ENCODE results near the gene RAPGEF1. TPM values are rescaled to one million over a fixed set of nuclear protein-coding genes. Genes with fewer than 3 reads are reported as not detected.
"Not testable (repeated sequence)": the region's sequence is repeated elsewhere in the genome, so short reads cannot be mapped to it uniquely, and the experiment has no call there.

Gene RAPGEF1
- total RNA-seq, 2 donors from 2014 or later: 45.8 to 105 TPM

DNA sequence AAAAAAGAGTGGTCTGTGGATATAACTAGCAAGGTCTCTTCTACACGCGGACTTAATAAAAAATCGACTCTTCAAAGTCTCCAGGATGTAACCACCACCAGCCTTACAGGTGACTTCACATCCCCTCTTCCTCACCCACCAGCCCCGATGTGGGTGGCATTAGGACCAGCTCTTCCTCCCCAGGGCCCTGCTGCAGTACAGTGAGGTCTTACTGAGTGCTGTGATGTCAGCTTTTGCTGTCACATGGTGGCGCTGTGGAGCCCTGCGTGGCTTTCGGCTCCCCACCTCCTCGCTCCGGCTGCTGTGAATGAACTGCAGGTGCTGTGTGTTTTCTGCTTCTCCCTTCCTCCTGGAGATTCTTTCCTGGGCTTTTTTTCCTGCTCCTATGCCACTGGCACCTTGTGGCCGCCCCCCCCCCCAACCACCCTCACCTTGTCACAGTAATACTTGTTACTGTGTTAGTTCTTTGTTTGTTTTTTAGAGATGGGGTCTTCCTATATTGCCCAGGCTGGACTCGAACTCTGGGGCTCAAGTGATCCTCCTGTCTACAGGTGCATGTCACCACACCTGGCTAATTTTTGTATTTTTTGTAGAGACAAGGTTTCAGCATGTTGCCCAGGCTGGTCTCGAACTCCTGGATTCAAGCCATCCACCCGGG is 15.8 kb upstream of the RAPGEF1 start:
- ATAC-seq (peak; percentile 93 to 99), DNase-seq (ENCODE audit: low spot score in 2 of 2) (peak; percentile 77 to 87)
- no peaks in the 10 kb centered on the region for H3K9me3 Mint-ChIP-seq
- no peak overlapping the region for H3K27ac Mint-ChIP-seq
- no peaks in the 10 kb centered on the region for H3K36me3 Mint-ChIP-seq

DNA sequence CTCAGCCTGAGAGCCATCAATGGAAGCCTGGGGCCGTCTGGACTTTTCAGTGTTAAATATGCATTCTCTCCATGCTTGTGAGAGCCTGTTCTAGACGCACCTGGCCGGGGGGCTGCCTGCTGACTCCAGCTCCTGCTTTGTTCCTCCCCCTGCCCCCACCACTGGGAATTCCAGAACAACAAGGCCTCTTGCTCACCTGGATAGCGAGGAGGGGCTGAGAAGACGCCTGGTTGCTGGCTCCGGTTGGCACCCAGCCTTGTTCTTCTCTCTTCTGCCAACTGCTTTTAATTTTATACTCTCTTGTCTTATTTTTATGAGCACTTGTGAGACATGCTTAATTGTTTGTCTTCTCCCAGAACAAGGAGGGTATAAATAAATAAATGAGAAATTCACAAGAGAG is 15.0 kb upstream of the RAPGEF1 start:
- ATAC-seq (no peak), DNase-seq (ENCODE audit: low spot score in 2 of 2) (no peak)
- no peak overlapping the region for H3K27ac Mint-ChIP-seq
- H3K9me3 Mint-ChIP-seq: no peaks in the 10 kb centered on the region
- H3K36me3 Mint-ChIP-seq: no peaks in the 10 kb centered on the region

DNA sequence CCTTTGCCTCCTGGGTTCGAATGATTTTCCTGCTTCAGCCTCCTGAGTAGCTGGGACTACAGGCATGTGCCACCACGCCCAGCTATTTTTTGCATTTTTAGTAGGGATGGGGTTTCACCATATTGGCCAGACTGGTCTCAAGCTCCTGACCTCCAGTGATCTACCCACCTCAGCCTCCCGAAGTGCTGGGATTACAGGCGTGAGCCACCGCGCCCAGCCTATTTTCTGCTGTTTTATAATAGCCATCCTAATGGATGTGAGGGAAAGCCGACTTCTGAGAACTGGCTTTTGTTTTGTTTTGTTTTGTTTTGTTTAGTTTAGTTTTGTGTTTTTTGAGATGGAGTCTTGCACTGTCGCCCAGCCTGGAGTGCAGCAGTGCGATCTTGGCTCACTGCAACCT is 13.9 kb upstream of the RAPGEF1 start:
- not testable (repeated sequence) for H3K9me3 Mint-ChIP-seq; ATAC-seq; H3K36me3 Mint-ChIP-seq; H3K27ac Mint-ChIP-seq; DNase-seq (ENCODE audit: low spot score in 2 of 2)

DNA sequence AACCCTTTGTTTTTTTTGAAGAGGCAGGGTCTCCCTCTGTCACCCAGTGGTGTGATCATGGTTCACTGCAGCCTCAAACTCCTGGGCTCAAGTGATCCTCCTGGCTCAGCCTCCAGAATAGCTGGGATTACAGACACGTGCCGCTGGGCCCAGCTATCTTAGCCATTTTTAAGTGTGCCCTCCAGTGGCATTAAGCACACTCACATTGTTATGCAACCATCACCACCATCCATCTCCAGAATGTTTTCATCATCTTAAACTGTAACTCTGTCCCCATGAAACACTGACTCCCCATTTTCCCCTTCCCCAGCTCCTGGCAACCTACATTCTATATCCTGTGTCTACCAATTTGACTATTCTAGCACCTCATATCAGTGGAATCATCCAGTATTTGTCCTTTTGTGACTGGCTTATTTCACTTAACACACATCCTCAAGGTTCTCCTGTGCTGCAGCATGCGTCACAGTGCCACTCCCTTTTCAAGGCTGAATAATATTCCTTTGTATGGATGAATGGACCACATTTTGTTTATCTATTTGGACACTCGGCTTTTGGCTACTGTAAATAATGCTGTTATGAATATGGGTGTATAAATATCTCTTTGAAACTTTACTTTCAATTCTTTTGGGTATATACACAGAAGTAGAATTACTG is 12.5 kb upstream of the RAPGEF1 start:
- DNase-seq (ENCODE audit: low spot score in 2 of 2) (no peak), ATAC-seq (no peak)
- no peaks in the 10 kb centered on the region for H3K36me3 Mint-ChIP-seq
- no peaks in the 10 kb centered on the region for H3K9me3 Mint-ChIP-seq
- no peak overlapping the region for H3K27ac Mint-ChIP-seq

DNA sequence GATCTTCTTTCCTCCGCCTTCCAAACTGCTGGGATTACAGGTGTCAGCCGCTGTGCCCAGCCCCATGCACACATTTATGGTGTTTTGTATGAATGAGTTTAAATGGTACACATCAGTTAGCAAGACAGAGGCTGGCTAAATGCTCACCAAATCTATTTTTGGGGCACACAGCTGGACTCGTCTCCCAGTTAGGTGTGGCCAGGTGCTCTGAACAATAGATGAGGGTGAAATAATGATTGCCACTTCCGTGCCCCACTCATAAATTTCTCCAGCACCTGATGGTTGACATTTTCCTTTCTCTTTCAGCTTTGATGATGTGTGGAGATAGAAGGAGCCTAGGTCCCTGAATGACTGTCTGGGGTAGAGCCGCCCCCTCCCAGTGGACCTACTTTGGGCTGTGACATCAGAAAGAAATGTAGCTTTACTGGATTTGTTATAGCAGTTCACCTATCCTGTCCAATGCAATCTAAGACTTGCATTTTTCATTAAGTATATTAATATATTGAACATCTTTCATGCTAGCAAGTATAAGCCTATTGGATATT is 8.6 kb upstream of the RAPGEF1 start:
- H3K9me3 Mint-ChIP-seq: no peaks in the 10 kb centered on the region
- DNase-seq (ENCODE audit: low spot score in 2 of 2) (no peak), ATAC-seq (peak; percentile 13 to 65)
- H3K27ac Mint-ChIP-seq: no peak overlapping the region
- H3K36me3 Mint-ChIP-seq: no peaks in the 10 kb centered on the region

DNA sequence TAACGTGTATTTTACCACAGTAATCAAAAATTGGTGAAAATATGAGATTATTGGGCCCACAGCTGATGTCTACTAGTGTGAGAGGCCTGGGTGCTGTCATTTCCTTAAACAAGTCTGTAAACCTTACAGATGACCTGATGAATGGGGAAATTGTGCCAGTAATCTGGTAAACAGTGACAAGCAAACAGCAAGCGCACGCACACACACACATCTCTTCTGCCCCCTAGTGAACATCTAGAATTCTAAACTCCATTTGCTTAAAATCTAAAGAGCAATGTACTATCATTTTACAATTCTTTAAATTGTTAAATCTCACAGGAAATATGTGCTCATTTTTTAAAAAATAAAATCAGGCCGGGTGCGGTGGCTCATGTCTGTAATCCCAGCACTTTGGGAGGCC is 7.5 kb upstream of the RAPGEF1 start:
- no peaks in the 10 kb centered on the region for H3K36me3 Mint-ChIP-seq
- ATAC-seq (peak in 1 of 2 donors; percentile 66), DNase-seq (ENCODE audit: low spot score in 2 of 2) (no peak)
- H3K9me3 Mint-ChIP-seq: no peaks in the 10 kb centered on the region
- no peak overlapping the region for H3K27ac Mint-ChIP-seq

DNA sequence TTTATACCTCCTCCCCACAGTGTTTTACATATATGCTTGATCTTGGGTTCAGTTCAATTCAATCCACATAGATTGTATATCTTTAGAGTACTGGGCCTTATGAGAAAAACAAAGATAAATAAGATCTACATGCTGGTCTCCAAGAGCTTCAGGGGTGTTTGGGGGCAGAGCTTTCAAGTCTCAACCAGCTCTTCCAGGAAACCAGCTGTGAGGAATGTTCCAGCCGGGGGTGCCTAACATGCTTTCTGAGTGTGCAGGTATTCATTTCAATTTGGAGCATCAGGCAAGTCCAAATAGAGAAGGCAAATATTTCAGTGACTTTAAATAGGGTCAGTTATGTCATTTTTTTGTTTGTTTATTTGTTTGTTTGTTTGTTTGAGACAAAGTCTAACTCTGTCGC is 5.7 kb upstream of the RAPGEF1 start:
- no peaks in the 10 kb centered on the region for H3K36me3 Mint-ChIP-seq
- ATAC-seq (no peak), DNase-seq (ENCODE audit: low spot score in 2 of 2) (no peak)
- H3K9me3 Mint-ChIP-seq: no peaks in the 10 kb centered on the region
- no peak overlapping the region for H3K27ac Mint-ChIP-seq

DNA sequence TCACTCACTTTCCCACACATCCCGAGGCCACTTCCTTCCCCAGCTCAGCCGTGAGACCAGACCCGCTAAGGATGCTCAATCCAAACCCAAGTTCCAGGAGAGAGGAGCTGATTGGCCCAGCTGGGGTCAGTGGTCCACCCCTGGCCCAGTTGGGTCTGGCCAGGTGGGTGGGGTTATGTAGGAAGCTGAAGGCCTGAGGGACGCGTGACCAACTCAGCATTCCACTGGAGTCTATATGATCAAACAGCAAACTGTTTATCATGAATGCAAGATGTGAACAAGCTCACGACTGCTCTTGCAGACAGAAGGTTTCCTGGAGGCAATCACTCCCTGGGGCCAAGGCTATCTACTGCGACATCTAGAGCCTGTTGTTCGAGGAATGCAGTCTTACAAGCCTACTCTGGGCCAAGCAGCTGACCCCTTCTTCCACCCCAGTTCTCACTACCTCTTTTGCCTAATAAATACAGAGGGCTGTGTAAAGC is 4.9 kb upstream of the RAPGEF1 start:
- DNase-seq (ENCODE audit: low spot score in 2 of 2) (no peak), ATAC-seq (no peak)
- peak overlapping the region in 1 of 2 donors; percentile 34 for H3K27ac Mint-ChIP-seq

DNA sequence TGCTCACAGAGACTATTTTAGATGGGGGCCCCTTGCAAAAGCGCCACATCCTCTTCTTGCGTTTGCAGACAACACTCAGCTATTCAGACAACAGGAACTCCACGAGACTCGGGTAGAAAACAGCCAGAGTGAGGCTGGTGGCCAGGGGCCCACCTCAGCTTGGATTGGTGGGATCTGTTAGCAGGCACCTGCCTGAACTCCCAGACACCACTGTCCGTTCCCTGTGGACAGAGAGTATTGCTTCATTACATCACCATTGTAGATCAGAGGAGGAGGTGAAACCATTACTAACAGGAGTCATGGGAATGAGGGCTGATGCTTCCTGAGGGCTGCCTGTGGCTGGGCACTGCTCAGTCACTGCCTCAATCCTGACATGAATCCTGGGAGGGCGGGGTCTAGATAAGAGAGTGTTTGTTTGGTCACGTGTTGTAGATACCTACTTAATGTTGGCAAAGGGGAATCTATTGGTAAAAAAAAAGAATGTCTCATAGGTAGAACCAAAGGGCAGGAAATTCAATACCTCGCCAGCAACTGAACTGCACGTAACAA is 4.4 kb upstream of the RAPGEF1 start:
- DNase-seq (ENCODE audit: low spot score in 2 of 2) (no peak), ATAC-seq (peak in 1 of 2 donors; percentile 50)

More for the DNA sequence above, 4.9 kb upstream of the RAPGEF1 start:
- Mint-ChIP-seq H3K9me3 (no peaks in the 10 kb centered on the region), H3K36me3 (no peaks in the 10 kb centered on the region)

DNA sequence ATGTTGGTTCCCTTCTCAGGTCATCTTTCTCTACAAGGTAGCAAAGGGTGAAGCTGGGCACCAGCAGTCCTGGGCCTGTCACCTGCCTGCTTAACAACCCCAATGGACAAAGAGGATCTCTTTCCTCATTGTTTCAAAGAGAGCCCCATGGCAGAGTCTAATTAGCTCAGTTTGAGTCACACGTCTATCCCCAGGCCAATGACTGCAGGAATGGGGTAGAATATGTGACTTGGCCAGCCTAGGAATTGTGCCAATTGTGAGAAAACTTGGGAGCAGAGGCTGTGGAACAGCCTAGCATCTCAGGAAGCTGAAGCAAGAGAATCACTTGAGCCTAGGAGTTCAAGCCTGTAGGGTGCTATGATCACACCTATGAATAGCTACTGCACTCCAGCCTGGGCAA is 3.6 kb upstream of the RAPGEF1 start:
- H3K36me3 Mint-ChIP-seq: peaks cover 6 to 7% of the 10 kb centered on the region in 2 donors
- DNase-seq (ENCODE audit: low spot score in 2 of 2) (no peak), ATAC-seq (no peak)
- no peak overlapping the region for H3K27ac Mint-ChIP-seq
- H3K9me3 Mint-ChIP-seq: no peaks in the 10 kb centered on the region

More for the DNA sequence above, 4.4 kb upstream of the RAPGEF1 start:
- Mint-ChIP-seq H3K27ac (peak overlapping the region; percentile 34 to 86), H3K36me3 (peaks cover 0 to under 1% of the 10 kb centered on the region in 2 donors), H3K9me3 (no peaks in the 10 kb centered on the region)

DNA sequence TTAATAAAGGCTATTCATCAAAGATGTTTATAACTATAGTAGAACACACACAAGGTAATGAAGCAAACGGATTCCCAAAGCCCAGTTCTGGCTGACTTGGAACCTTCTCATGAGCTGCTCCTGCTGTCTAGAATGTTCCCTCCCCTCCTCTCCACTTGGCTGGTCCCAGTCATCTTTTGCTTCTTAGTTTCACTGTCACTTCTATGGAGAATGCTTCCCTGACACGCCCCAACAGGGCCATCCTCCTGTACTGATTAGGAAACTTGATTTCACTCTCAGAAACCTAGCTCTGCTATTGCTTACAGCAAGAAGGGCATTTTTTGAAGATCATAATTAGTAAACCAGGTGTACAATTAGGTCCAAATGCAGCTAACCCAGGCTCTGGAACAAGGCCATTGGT is 3.2 kb upstream of the RAPGEF1 start:
- no peak for DNase-seq (ENCODE audit: low spot score in 2 of 2)
- ATAC-seq: no peak
- no peak overlapping the region for H3K27ac Mint-ChIP-seq
- H3K36me3 Mint-ChIP-seq: peaks cover 6 to 7% of the 10 kb centered on the region in 2 donors
- no peaks in the 10 kb centered on the region for H3K9me3 Mint-ChIP-seq

DNA sequence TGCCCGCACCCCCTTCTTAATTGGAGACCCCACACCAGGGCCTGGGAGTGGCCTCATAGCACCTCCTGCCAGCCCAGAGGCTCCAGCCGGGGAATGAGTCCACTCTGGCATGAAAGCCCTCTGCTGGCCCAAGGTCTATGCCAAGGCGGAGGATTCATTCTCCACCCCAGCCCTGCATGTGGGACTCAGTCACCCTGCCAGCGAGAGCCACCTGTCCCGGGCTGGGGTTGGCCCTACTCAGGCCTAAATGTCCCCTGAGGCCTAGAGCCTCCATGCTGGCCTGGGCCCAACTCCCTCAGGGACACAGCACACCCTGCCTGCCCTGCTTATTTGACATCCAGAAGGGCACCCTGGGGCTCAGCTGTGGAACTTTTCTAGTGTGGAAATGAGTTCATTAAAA is 1.0 kb upstream of the RAPGEF1 start:
- ATAC-seq: no peak
- DNase-seq (ENCODE audit: low spot score in 2 of 2): no peak
- Mint-ChIP-seq H3K36me3 (peaks cover 6 to 14% of the 10 kb centered on the region in 2 donors), H3K27ac (peak overlapping the region in 1 of 2 donors; percentile 67), H3K9me3 (no peaks in the 10 kb centered on the region)

DNA sequence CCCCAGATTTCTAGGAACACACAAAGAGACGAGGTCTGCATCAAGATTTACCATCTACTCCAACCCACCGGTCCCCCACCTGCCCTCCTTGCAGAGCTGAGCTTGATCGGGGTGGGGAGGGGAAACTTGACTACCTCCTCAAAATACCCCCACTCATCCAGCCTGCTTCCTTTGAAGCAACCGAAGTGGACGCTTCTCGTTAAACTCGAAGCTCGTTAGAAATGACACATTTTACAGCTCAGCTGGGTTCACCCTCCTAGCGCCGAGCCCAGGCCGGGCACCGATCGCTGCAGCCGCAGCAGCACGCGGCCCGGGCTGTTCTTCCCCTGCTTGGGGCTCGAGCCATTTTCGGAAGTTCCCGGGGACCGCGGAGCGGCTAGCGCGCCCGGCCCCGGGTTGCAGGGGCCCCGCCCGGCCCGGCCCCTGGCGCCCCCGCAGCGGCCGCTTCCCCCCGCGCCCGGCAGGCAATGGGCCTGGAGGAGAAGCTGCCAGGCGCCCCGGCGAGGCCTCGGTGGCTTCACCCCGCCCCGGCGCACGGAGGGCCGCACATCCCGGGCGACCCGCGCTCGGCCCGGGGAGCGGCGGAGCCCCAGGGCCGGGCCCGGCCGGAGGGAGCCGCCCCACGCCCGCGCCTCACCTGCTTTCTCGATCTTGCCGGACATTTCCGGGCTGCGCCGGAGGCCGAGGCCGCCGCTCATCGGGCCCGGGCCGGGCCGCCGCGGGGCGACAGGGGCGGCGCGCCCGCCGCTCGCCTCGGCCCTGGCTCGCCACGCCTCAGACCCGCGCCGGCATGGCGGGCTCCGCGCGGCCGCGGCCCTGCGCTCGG is 530 bp downstream of the RAPGEF1 start:
- DNase-seq (ENCODE audit: low spot score in 2 of 2) (peak in 1 of 2 donors; percentile 53), ATAC-seq (peak; percentile 52 to 55)
- H3K36me3 Mint-ChIP-seq: peaks cover 13 to 21% of the 10 kb centered on the region in 2 donors
- H3K9me3 Mint-ChIP-seq: no peaks in the 10 kb centered on the region
- peak overlapping the region; percentile 91 to 95 for H3K27ac Mint-ChIP-seq

DNA sequence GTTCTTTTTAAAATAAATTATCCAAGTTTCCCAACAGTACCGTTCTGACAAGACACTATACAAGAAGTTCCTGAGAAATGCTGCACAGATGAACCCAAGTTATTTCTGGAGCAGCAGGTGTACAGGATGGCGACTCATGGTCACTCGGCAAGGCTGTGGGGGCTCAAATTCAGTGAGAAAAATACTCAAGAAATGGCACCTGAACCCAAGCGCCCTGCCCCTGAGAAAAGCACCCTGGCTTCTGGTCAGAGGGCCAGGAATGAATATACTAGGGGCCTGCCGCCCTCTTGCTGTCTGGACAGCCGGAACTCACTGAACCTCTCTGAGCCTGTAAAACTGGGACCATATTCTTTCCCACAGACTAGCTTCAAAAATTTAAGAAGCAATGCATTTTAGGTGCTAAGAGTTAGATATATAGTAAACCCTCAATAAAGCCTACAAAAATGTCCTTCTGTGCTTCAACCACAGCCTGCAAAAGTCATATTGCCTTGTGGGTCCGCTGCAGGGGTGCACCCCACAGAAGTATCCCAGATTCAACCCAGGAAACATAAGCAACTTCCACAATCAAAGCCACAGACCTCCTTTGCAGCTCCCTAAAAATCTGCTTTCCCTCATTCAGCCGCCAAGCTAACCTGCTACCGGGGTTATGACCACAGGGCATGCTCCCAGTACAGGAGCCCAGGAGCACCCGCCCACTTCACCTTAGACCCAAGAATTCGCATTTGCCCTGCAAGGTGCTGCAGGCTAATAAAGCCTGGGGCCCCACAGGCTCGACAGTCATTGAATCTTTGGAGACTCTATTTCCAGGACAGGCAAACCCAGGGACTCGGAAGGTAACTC is 1.4 kb downstream of the RAPGEF1 start:
- H3K27ac Mint-ChIP-seq: peak overlapping the region; percentile 91 to 95
- peaks cover 15 to 24% of the 10 kb centered on the region in 2 donors for H3K36me3 Mint-ChIP-seq
- no peaks in the 10 kb centered on the region for H3K9me3 Mint-ChIP-seq
- DNase-seq (ENCODE audit: low spot score in 2 of 2) (peak in 1 of 2 donors; percentile 24), ATAC-seq (peak in 1 of 2 donors; percentile 17)

DNA sequence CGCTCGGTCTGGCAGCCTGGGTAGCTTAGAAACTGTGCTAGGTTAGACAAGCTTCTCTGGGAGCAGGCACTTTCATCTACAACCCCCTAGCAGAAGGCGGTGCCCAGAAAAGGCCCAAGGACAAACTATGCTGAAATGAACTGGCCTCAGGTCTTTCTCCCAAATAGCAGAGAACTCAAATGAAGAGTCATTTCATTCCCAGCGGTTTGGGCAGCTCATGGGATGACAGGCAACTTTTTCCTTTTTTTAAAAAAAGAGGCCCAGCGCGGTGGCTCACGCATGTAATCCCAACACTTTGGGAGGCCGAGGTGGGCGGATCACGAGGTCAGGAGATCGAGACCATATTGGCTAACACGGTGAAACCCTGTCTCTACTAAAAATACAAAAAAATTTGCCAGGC is 2.5 kb downstream of the RAPGEF1 start:
- ATAC-seq: no peak
- peak overlapping the region in 1 of 2 donors; percentile 72 for H3K27ac Mint-ChIP-seq
- H3K9me3 Mint-ChIP-seq: no peaks in the 10 kb centered on the region

DNA sequence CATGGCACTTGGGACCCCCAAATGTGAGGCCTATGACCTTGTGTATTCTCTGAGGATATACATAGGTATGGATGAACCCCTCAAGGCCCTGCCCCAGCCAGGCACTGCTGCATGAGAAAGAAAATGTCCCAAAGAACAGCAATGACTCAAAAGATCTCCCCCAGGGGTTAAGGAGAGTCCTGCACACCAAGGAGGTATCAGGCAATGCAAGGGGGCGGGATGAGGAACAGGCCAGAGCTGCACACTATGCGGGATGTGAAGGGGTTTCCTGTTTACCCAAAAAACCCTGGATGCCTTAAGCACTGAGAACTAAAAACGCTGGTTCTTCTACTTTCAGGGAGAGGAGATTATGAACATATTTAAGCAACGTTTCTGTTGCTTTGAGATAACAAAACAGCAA is 3.4 kb downstream of the RAPGEF1 start:
- ATAC-seq (no peak), DNase-seq (ENCODE audit: low spot score in 2 of 2) (no peak)
- H3K36me3 Mint-ChIP-seq: peaks cover 15 to 24% of the 10 kb centered on the region in 2 donors
- peak overlapping the region; percentile 6 to 87 for H3K27ac Mint-ChIP-seq
- no peaks in the 10 kb centered on the region for H3K9me3 Mint-ChIP-seq

More for the DNA sequence above, 2.5 kb downstream of the RAPGEF1 start:
- no peak for DNase-seq (ENCODE audit: low spot score in 2 of 2)
- H3K36me3 Mint-ChIP-seq: peaks cover 15 to 24% of the 10 kb centered on the region in 2 donors

Data from activated naive CD4-positive, alpha-beta T cell treated with anti-CD3 and anti-CD28 coated beads, Interleukin-2, amount 50 U/mL, for 72 hours (primary cell).